SK-N-MC (cell line): ENCODE measurements around the gene MAGI1.

Source experiments
- DNase-seq: peaks from one replicate; pipeline ENCODE4 v3.0.0-alpha.2; 2011; ENCODE audit warnings: low read depth, low spot score
- H3K27ac ChIP-seq: fragments of 200-600 bp; sonication (generic); 2 replicates; pipeline ENCODE4 v1.5.1; 2016; ENCODE audit warnings: mixed run types
- H3K36me3 ChIP-seq: fragments of 200-600 bp; sonication (generic); 2 replicates; pipeline ENCODE4 v1.6.1; 2017; ENCODE audit warnings: antibody characterized with exemption, low read length, mixed read lengths; ENCODE audit not compliant: insufficient read depth
- H3K4me3 ChIP-seq: fragments of 200-600 bp; sonication (generic); 2 replicates; pipeline ENCODE4 v1.5.1; 2016
- H3K9ac ChIP-seq: fragments of 200-600 bp; sonication (generic); 2 replicates; pipeline ENCODE4 v1.8.0; 2017; ENCODE audit warnings: mixed run types, mixed read lengths; ENCODE audit not compliant: insufficient read length
- H3K9me3 ChIP-seq: fragments of 200-600 bp; sonication (generic); 2 replicates; pipeline ENCODE4 v1.6.1; 2017; ENCODE audit warnings: low read depth, mild to moderate bottlenecking, antibody characterized with exemption, low read length, moderate library complexity, mixed read lengths
- EZH2 ChIP-seq: fragments of 200-600 bp; sonication (generic); IDR thresholded peaks from one replicate; pipeline ENCODE4 v1.6.1; 2017; ENCODE audit warnings: antibody characterized with exemption
- FOXP2 ChIP-seq: optimal IDR thresholded peaks from 2 replicates; pipeline ENCODE3; 2011; ENCODE audit warnings: mild to moderate bottlenecking, moderate library complexity; ENCODE audit not compliant: insufficient read depth; ENCODE audit errors: extremely low read length, control extremely low read depth
- POLR2AphosphoS5 ChIP-seq: IDR thresholded peaks from 2 replicates; pipeline ENCODE4 v1.6.1; 2012; ENCODE audit warnings: mild to moderate bottlenecking, low read depth, low read length, borderline replicate concordance

Gene MAGI1

GRCh38 chr3:65996589-65996988 is 42.1 kb downstream of the MAGI1 start:
- Histone ChIP-seq H3K9ac (no peak overlapping the region), H3K9me3 (no peaks in the 10 kb centered on the region), H3K36me3 (no peaks in the 10 kb centered on the region), H3K4me3 (no peak overlapping the region), H3K27ac (no peak overlapping the region)
- no peak for DNase-seq
- TF ChIP-seq POLR2AphosphoS5 = no peak
- TF ChIP-seq FOXP2 = no peak
- no peak for TF ChIP-seq EZH2

- no peaks in the 10 kb centered on the region for H3K9me3 ChIP-seq
- DNase-seq = no peak
- no peak for TF ChIP-seq EZH2
- TF ChIP-seq FOXP2 = no peak
- TF ChIP-seq POLR2AphosphoS5 = no peak
These were observed 43.2 kb downstream of the MAGI1 start for GRCh38 chr3:65995515-65995914.

GRCh38 chr3:65995030-65995429 is 43.7 kb downstream of the MAGI1 start:
- no peak for DNase-seq
- no peak overlapping the region for H3K9ac ChIP-seq
- H3K9me3 ChIP-seq = no peaks in the 10 kb centered on the region
- 0 out of 2 replicates have a peak overlapping the region, but pooled peaks have one; percentile 25 for H3K27ac ChIP-seq
- H3K4me3 ChIP-seq = no peak overlapping the region
- no peak for TF ChIP-seq FOXP2
- TF ChIP-seq EZH2 = no peak
- TF ChIP-seq POLR2AphosphoS5 = no peak
- no peaks in the 10 kb centered on the region for H3K36me3 ChIP-seq

More at GRCh38 chr3:65995515-65995914, 43.2 kb downstream of the MAGI1 start:
- H3K36me3 ChIP-seq = no peaks in the 10 kb centered on the region
- H3K27ac ChIP-seq = 0 out of 2 replicates have a peak overlapping the region, but pooled peaks have one; percentile 25
- H3K4me3 ChIP-seq = no peak overlapping the region
- no peak overlapping the region for H3K9ac ChIP-seq

GRCh38 chr3:65993134-65993900 is 45.4 kb downstream of the MAGI1 start:
- Histone ChIP-seq H3K36me3 (no peaks in the 10 kb centered on the region), H3K4me3 (no peak overlapping the region), H3K9ac (no peak overlapping the region), H3K27ac (no peak overlapping the region), H3K9me3 (no peaks in the 10 kb centered on the region)
- DNase-seq = no peak
- TF ChIP-seq EZH2 = no peak
- no peak for TF ChIP-seq FOXP2
- no peak for TF ChIP-seq POLR2AphosphoS5

GRCh38 chr3:65992106-65992505 is 46.6 kb downstream of the MAGI1 start:
- Histone ChIP-seq H3K36me3 (no peaks in the 10 kb centered on the region), H3K4me3 (no peak overlapping the region), H3K27ac (no peak overlapping the region), H3K9me3 (no peaks in the 10 kb centered on the region), H3K9ac (no peak overlapping the region)
- TF ChIP-seq POLR2AphosphoS5 = no peak
- TF ChIP-seq EZH2 = no peak
- TF ChIP-seq FOXP2 = no peak
- DNase-seq = no peak

GRCh38 chr3:65988411-65989180 is 50.1 kb downstream of the MAGI1 start:
- H3K27ac ChIP-seq = no peak overlapping the region
- no peaks in the 10 kb centered on the region for H3K9me3 ChIP-seq
- TF ChIP-seq POLR2AphosphoS5 = no peak
- no peak for DNase-seq
- H3K9ac ChIP-seq = no peak overlapping the region
- H3K4me3 ChIP-seq = no peak overlapping the region
- H3K36me3 ChIP-seq = no peaks in the 10 kb centered on the region

GRCh38 chr3:65986285-65986684 is 52.4 kb downstream of the MAGI1 start:
- no peaks in the 10 kb centered on the region for H3K9me3 ChIP-seq
- TF ChIP-seq POLR2AphosphoS5 (no peak), FOXP2 (no peak), EZH2 (no peak)
- no peak overlapping the region for H3K9ac ChIP-seq
- no peak for DNase-seq
- no peaks in the 10 kb centered on the region for H3K36me3 ChIP-seq
- H3K4me3 ChIP-seq = no peak overlapping the region
- H3K27ac ChIP-seq = no peak overlapping the region

- TF ChIP-seq EZH2 (no peak), POLR2AphosphoS5 (no peak), FOXP2 (no peak)
- DNase-seq = no peak
- H3K36me3 ChIP-seq = no peaks in the 10 kb centered on the region
These were observed 53.7 kb downstream of the MAGI1 start for GRCh38 chr3:65984975-65985374.

More at GRCh38 chr3:65984975-65985374, 53.7 kb downstream of the MAGI1 start:
- Histone ChIP-seq H3K4me3 (no peak overlapping the region), H3K9ac (no peak overlapping the region), H3K27ac (no peak overlapping the region), H3K9me3 (no peaks in the 10 kb centered on the region)
